ENCODE measurements around the gene RETREG3.

RETREG3 gene

DNA sequence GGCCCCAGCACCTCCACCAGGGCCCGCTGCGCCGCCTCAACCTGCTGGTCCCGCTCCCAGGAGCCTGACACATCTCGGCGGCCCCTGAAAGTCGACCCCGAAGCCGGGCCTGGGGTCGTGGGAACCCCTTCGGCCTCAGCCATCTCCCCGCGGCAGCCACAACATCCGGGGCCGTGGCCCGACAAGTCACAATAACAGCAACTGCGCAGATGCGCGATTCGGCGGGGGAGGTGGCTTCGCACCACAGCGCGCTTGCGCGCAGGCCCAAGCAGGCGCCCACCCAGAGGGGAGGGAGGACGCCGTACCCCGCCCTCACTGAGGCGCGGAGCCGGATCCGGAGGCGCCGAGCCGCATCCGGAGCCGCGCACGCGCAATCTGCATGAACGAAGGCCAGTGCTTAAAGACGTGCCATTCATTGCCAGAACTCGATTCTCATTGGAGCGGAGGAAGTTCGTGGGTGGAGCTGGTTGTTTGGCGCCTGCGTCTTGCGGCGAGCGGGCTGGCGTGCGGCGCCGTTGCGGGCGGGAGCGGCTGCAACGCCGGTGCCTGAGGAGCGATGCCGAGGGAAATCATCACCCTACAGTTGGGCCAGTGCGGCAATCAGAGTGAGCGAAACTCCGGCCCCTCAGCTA is at the start of gene RETREG3, which contains the start of gene TUBG1:
TSS of gene RETREG3 (minus strand) at position 193 of the 632 bp plus-strand sequence. CDS start at position 143, 50 bp downstream.
TSS of gene TUBG1 (plus strand) at position 502 of the 632 bp plus-strand sequence. CDS start at position 557, 55 bp downstream.
- DNase-seq (ENCODE audit: low read depth): peak; percentile 97
- TF ChIP-seq, protein P1, sequence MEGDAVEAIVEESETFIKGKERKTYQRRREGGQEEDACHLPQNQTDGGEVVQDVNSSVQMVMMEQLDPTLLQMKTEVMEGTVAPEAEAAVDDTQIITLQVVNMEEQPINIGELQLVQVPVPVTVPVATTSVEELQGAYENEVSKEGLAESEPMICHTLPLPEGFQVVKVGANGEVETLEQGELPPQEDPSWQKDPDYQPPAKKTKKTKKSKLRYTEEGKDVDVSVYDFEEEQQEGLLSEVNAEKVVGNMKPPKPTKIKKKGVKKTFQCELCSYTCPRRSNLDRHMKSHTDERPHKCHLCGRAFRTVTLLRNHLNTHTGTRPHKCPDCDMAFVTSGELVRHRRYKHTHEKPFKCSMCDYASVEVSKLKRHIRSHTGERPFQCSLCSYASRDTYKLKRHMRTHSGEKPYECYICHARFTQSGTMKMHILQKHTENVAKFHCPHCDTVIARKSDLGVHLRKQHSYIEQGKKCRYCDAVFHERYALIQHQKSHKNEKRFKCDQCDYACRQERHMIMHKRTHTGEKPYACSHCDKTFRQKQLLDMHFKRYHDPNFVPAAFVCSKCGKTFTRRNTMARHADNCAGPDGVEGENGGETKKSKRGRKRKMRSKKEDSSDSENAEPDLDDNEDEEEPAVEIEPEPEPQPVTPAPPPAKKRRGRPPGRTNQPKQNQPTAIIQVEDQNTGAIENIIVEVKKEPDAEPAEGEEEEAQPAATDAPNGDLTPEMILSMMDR (conservative IDR thresholded peaks at IDR 0.05; ENCODE audit: low read depth, low read length): peak; percentile 44
- peak within 1 kb of the TSS; percentile 98 for H3K4me3 ChIP-seq (ENCODE audit: low read length)

DNA sequence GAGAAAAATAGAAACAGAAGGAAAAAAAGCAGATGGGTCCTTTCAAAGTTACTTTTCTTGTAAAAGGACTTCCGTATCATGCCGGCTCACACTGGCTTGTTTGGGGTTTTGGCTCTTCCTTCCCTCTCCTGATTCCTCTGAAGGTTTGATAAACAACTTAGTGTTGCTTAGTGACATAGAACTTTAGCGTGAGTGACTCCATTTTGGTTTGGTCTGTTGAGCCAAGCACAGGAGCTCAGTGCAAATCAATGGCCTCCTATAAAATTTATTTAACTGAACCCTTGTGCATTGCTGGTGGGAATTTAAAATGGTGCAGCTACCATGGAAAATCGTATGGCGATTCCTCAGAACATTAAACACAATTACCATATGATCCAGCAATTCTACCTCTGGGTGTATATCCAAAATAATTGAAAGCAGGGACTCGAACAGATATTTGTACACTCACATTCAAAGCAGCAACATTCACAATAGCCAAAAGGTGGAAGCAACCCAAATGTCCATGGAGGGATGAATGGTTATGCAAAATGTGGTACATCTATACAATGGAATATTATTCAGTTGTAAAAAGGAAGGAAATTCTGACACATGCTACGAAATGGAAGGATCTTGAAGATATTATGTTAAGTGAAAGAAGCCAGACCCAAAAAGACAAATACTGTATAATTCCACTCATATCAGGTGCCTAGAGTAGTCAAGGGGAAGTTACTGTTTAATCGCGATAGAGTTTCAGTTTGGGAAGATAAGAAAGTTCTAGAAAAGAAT is 48.8 kb upstream of the RETREG3 start:
- no peak for DNase-seq (ENCODE audit: low read depth)
- TF ChIP-seq, protein P1 (conservative IDR thresholded peaks at IDR 0.05; ENCODE audit: low read depth, low read length): no peak
- H3K4me3 ChIP-seq (ENCODE audit: low read length): no peak overlapping the region

DNA sequence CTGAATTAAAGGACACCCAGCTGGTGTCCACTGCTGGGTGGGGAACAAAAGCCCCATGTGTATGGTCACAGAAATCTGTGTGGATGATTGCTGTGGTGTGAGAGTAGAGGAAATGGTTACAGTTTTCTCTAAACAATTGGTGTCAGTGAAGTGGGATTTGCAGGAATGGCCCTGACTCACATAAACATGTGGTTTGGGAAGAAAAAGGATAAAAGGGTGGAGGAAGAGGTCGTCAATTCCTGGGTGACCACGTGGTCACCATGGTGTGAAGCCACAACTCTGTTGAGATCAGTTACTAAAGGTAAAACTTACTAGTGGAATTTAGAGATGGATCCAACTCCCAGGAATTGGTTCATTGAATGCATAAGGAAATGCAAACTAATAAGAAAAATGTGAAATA is 46.4 kb upstream of the RETREG3 start:
- no peak for DNase-seq (ENCODE audit: low read depth)
- no peak overlapping the region for H3K4me3 ChIP-seq (ENCODE audit: low read length)
- TF ChIP-seq, protein P1 (conservative IDR thresholded peaks at IDR 0.05; ENCODE audit: low read depth, low read length): no peak

DNA sequence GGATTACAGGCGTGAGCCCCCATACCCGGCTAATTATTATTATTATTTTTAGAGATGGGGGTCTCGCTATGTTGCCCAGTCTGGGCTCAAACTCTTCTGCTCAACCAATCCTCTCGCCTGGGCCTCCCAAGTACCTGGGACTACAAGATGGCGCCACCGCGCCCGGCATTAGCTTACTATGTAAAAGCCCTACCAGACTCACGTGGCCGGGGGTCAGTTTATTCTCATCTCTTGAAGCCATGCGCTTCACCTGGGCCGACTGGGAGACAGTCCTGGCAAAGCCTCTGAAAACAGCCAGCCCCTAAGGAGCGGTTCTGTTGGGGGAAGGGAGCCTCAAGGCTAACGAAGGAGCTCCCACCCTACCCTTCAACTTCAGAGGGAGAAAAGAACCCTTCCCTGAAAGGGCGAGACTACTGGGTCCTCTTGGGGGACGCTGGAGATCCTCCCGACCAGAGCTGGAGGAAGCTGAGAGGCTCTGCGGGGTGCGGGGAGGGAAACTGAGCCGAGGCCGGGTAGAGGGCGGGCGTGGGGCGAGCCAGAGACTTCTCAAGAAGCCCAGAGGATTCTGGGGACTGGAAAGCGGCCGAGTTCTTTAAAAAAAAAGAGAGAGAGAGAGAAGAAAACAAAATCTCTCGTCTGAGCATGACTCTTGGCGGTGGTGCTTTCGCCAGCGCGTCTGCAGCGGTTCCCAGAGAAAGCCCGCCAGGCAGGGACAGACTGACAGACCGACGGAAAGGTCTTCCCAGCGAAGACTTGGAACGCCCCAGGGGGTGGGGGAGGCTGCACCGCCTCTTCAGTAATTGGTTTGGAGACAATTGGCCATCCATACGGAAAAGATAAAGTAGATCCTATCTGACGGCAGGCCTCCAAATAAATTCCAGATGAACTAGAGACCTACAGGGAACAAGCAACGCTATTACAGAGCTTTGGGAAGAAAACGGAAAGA is 44.3 kb upstream of the RETREG3 start:
- DNase-seq (ENCODE audit: low read depth): no peak
- H3K4me3 ChIP-seq (ENCODE audit: low read length): peak overlapping the region; percentile 47
- TF ChIP-seq, protein P1 (conservative IDR thresholded peaks at IDR 0.05; ENCODE audit: low read depth, low read length): no peak

DNA sequence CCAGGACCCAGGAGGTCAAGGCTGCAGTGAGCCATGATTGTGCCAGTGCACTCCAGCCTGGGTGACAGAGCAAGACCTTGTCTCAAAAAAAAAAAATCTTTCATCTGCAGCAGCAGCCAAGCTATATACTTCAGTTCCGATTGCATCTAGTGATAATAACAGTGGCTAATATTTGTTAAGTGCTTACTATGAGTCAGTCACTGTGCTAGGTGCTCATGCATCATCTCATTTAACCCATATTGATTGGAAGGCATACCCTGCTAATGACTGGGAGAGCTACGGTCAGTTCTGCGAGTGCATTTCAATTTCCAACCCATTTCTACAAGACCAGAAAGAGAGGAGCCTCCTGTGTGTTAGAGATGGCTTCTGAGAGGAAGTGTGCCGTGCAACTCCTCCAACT is 42.2 kb upstream of the RETREG3 start:
- TF ChIP-seq, protein P1 (conservative IDR thresholded peaks at IDR 0.05; ENCODE audit: low read depth, low read length): no peak

DNA sequence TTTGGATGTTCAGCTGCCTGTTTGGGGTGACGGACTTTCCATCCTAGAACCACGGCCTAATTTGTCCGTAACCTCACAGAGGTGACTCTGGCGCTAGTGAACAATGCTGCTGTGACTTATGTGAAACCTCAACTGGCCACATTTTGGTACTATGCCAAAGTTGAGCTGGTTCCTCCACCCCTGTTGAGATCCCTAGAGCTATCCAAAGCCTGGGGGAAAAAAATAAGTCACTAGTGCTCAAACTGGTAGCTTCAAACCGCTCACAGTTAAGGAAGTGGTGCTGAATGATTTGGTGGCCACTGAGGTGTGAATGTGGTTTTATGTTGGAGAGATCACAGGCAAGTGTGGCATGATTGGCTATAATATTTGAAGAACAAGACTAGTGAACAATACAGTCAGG is 38.6 kb upstream of the RETREG3 start:
- TF ChIP-seq, protein P1 (conservative IDR thresholded peaks at IDR 0.05; ENCODE audit: low read depth, low read length): no peak
- DNase-seq (ENCODE audit: low read depth): no peak
- H3K4me3 ChIP-seq (ENCODE audit: low read length): no peak overlapping the region

More for the DNA sequence above, 42.2 kb upstream of the RETREG3 start:
- no peak for DNase-seq (ENCODE audit: low read depth)
- no peak overlapping the region for H3K4me3 ChIP-seq (ENCODE audit: low read length)

All from retinal pigment epithelial cell (primary cell).